IPS-18a (cell line): ENCODE results near the gene WFDC1.

Experiments
- H3K27ac ChIP-seq: one replicate; pipeline ENCODE4 v1.5.1; 2013; ENCODE audit warnings: low read length
- H3K27me3 ChIP-seq: one replicate; pipeline ENCODE4 v1.6.1; 2013; ENCODE audit warnings: mild to moderate bottlenecking, low read length; ENCODE audit not compliant: control insufficient read depth, insufficient read depth
- H3K36me3 ChIP-seq: one replicate; pipeline ENCODE4 v1.6.1; 2013; ENCODE audit warnings: low read depth, low read length; ENCODE audit not compliant: control insufficient read depth
- H3K4me1 ChIP-seq: one replicate; pipeline ENCODE4 v1.6.1; 2013; ENCODE audit warnings: low read depth, low read length; ENCODE audit not compliant: control insufficient read depth
- H3K4me3 ChIP-seq: one replicate; pipeline ENCODE4 v1.5.1; 2013; ENCODE audit warnings: low read length
- H3K9ac ChIP-seq: one replicate; pipeline ENCODE4 v1.6.1; 2013; ENCODE audit warnings: mild to moderate bottlenecking, low read length, moderate library complexity
- H3K9me3 ChIP-seq: one replicate; pipeline ENCODE4 v1.6.1; 2013; ENCODE audit warnings: low read depth, low read length; ENCODE audit not compliant: control insufficient read depth

WFDC1 gene, protein sequence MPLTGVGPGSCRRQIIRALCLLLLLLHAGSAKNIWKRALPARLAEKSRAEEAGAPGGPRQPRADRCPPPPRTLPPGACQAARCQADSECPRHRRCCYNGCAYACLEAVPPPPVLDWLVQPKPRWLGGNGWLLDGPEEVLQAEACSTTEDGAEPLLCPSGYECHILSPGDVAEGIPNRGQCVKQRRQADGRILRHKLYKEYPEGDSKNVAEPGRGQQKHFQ

DNA sequence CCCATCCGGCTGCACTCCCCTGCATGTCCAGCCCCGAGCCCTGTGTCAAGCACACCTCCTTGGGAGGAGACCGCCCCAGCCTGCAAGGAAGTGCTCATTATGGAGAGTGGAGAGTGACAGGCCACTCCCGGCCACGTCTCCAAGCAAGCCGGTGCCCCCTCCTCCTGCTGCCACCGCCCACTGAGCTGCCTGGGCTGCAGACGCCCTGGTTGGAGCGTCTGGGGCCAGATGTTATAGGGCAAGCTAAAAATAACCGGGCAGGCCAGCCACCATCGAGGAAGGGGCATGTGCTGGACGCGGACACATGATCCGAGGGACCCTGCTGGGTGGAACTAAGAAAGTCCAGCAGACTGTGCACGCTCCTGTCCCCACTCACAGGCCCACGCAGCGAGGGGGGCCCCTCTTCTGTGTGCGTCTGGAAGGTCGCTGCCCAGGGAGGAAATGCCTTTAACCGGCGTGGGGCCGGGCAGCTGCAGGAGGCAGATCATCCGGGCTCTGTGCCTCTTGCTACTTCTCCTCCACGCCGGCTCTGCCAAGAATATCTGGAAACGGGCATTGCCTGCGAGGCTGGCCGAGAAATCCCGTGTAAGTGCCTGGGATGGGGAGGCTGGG lies at the start of gene WFDC1:
WFDC1 (plus strand) TSS at position 348 of the 612 bp plus-strand sequence; CDS start at position 442, 94 bp downstream.
- Histone ChIP-seq H3K27ac (no peak within 1 kb of the TSS), H3K9ac (no peak within 1 kb of the TSS), H3K27me3 (peaks cover 4% of the 10 kb centered on the region), H3K36me3 (no peaks in the 10 kb centered on the region), H3K4me3 (no peak within 1 kb of the TSS), H3K9me3 (no peaks in the 10 kb centered on the region), H3K4me1 (peaks cover 31% of the 10 kb centered on the region)

DNA sequence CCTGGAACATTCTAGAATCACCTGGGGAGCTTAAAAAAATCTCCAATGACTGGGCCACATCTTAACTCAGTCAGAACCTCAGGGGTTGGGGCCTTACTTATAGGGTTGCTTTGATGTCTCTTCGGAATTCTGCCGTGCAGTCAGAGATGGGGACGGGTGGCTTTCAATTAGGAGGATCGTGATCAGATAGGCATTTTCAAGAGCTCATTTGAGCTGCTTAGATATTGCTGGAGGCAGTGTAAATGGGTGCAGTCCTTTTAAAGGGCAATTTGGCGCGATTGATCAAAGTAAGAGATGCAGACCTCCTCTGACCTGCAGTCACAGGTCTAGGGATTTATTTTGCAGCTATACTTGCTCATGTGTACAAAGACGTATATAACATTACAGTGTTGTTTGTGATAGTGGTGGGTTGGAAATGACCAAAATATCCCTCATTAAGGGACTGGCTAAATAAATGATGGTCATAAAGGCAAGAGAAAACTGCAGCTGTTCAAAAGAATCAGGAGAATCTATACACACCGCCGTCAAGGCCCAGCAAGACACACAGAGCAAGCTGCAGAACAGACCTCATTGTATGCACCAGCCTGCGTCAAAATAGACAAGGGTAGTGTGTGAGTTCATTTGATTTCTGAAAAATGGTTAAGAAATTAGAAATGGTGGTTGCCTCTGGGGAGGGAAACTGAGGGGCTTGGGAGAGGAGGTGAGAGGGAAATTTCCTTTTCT lies 48.6 kb upstream of the WFDC1 start:
- Histone ChIP-seq H3K9me3 (no peaks in the 10 kb centered on the region), H3K27me3 (no peaks in the 10 kb centered on the region), H3K9ac (no peak overlapping the region), H3K36me3 (no peaks in the 10 kb centered on the region), H3K4me3 (no peak overlapping the region), H3K27ac (no peak overlapping the region), H3K4me1 (no peaks in the 10 kb centered on the region)

DNA sequence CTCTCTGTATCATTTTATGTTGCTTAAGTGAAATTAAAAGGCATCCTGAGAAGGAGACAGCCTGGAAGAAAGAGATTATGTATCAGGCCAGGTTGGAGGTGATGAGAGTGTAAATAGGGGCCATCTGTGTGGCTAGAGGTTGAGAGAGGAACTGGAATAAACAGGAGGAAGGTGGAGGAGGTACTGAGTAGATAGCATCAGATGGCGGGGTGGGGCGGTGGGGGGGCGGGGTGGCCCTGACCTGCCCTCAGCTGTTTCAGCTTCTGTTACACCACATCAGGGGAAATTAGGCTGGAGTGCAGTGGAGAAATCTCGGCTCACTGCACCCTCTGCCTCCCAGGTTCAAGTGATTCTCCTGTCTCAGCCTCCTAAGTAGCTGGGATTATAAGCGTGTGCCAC lies 48.0 kb upstream of the WFDC1 start:
- H3K9me3 ChIP-seq: no peaks in the 10 kb centered on the region
- H3K36me3 ChIP-seq: no peaks in the 10 kb centered on the region
- no peaks in the 10 kb centered on the region for H3K4me1 ChIP-seq
- H3K27me3 ChIP-seq: no peaks in the 10 kb centered on the region
- H3K27ac ChIP-seq: no peak overlapping the region
- H3K9ac ChIP-seq: no peak overlapping the region
- H3K4me3 ChIP-seq: no peak overlapping the region

DNA sequence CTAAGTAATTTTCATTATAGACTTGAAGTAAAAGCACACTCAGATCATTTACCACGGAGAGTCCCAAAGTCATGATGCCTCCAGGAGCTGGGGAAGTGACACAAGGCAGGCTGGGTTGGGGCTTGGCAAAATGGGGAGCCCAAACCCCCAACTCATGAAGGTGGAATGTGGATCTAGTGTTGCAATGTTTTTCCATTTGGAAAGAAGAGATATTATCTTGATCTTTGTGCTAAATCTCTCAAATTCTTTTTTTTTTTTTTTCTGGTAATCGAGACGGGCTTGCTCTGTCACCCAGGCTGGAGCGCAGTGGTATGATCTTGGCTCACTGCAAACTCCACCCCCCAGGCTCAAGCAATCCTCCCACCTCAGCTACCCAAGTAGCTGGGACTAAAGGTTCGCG lies 47.3 kb upstream of the WFDC1 start:
- H3K4me1 ChIP-seq: no peaks in the 10 kb centered on the region
- no peaks in the 10 kb centered on the region for H3K36me3 ChIP-seq
- H3K4me3 ChIP-seq: no peak overlapping the region
- no peak overlapping the region for H3K9ac ChIP-seq
- H3K27me3 ChIP-seq: no peaks in the 10 kb centered on the region
- H3K27ac ChIP-seq: no peak overlapping the region
- H3K9me3 ChIP-seq: no peaks in the 10 kb centered on the region

DNA sequence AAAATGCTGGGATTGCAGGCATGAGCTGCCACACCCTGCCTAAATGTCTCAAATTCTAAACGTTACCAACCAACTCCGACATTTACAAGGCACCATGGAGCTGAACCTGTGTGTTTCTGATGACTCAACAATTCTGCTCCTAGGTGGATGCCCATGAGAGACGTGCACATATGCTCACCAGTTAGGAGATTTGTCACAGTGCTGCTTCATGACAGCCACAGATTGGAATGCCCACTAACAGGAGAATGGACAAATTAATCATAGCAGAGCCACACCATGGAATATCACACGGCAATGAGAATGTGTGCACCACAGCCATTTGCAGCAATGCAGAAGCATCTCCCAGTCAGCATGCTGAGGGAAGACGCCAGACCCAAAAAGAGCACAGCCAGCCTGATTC lies 46.8 kb upstream of the WFDC1 start:
- no peak overlapping the region for H3K27ac ChIP-seq
- no peaks in the 10 kb centered on the region for H3K36me3 ChIP-seq
- H3K4me1 ChIP-seq: no peaks in the 10 kb centered on the region
- H3K9me3 ChIP-seq: no peaks in the 10 kb centered on the region
- H3K27me3 ChIP-seq: no peaks in the 10 kb centered on the region
- no peak overlapping the region for H3K9ac ChIP-seq
- no peak overlapping the region for H3K4me3 ChIP-seq

DNA sequence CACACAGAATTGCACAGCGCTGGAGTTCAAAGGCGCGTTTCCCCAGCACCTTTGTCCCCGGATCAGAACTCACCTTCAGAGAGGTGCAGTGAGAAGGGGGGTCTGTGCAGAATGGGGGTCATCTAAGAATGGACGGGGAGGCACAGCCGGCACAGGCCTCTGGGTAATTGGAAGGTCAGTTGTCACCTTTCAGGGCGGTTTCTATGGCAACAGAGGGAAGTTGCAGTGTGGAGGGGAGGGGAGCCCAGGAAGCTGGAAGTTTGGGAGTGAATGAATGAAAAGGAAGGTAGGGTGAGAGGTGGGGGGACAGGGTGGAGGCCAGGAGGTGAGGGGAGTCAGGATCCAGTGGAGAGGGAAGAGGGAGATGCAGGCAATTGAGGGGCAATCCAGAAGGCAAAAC lies 42.5 kb upstream of the WFDC1 start:
- Histone ChIP-seq H3K27me3 (no peaks in the 10 kb centered on the region), H3K9ac (no peak overlapping the region), H3K4me1 (no peaks in the 10 kb centered on the region)

DNA sequence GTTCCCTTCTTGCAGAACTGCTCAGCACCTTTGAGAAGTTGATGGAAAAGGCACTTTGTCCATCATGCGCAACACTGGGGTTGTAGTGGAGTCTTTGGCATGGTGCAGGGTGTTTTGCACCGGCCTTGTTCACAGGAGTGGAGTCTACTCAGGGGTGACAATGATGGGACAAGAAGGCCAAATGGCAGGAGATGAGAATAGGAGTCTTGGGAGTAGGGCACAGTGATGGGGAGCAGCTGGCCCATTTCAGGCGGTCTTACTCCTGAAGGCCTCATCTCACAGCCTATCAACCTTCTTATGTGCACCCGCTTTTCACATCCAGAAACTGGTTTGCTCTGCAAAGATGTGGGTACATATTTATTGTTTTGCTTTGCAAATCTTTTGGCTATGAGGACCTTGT lies 41.5 kb upstream of the WFDC1 start:
- H3K27ac ChIP-seq: no peak overlapping the region
- no peaks in the 10 kb centered on the region for H3K27me3 ChIP-seq
- no peak overlapping the region for H3K9ac ChIP-seq
- no peak overlapping the region for H3K4me3 ChIP-seq
- no peaks in the 10 kb centered on the region for H3K9me3 ChIP-seq
- no peaks in the 10 kb centered on the region for H3K36me3 ChIP-seq
- H3K4me1 ChIP-seq: no peaks in the 10 kb centered on the region

More for the DNA sequence above, 42.5 kb upstream of the WFDC1 start:
- H3K27ac ChIP-seq: no peak overlapping the region
- H3K4me3 ChIP-seq: no peak overlapping the region
- no peaks in the 10 kb centered on the region for H3K9me3 ChIP-seq
- H3K36me3 ChIP-seq: no peaks in the 10 kb centered on the region

DNA sequence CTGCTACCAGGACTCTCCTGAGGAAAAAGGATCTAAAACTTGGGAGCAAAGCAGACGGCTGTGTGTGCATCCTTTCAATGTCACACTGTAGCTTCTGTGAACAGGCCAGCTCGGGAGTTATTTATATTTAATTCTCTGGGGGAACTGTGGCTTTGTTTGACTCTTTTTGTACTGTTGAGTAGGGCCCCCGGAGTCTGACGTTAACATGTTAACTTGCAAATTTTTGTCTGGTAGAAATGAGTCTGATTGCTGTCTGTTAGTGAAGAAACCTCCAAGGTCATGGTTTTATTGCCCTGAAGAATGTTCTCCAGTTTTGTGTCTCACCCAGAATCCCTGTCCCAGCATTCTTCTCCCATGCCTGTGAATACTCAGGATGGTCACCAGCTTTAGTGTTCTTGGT lies 40.6 kb upstream of the WFDC1 start:
- H3K9ac ChIP-seq: no peak overlapping the region
- H3K27me3 ChIP-seq: no peaks in the 10 kb centered on the region
- H3K27ac ChIP-seq: no peak overlapping the region
- H3K36me3 ChIP-seq: no peaks in the 10 kb centered on the region
- H3K9me3 ChIP-seq: no peaks in the 10 kb centered on the region
- H3K4me1 ChIP-seq: no peaks in the 10 kb centered on the region
- H3K4me3 ChIP-seq: no peak overlapping the region

DNA sequence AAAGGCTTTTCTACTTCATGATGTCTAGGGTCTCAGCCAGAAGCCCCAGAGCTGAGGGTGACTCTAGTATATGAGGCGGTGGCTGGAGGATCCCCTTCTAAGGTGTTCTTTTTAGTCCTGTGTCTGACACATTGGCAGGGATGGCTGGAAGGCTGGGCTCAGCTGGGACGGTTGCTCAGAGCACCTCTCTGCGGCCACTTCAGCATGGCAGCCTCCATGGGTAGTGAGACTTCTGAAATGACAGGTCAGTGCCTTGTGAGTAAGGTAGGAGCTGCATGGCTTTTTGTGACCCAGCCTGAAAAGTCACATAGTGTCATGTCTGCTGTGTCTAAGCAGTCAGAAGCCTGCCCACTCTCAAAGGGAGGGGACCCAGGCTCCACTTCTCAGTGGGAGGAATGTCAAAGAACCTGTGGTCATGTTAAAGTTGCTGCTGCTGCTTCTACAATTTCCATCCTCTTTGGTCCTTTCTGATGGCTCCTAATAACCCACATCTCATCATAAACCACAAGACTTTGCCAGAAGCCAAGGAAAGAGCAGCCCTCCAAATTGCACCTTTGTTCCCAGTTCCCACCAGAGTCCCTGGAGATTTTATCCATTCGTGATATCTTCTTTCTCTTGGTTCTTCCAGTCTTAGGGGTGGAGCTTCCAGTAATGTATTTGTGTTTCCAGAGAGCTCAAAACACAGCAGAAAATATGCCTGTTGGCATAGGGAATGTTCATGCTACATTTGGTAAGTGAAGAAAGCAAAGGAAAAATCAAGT lies 39.4 kb upstream of the WFDC1 start:
- Histone ChIP-seq H3K4me1 (no peaks in the 10 kb centered on the region), H3K36me3 (no peaks in the 10 kb centered on the region), H3K4me3 (no peak overlapping the region), H3K27me3 (no peaks in the 10 kb centered on the region), H3K9me3 (no peaks in the 10 kb centered on the region), H3K27ac (no peak overlapping the region), H3K9ac (no peak overlapping the region)

DNA sequence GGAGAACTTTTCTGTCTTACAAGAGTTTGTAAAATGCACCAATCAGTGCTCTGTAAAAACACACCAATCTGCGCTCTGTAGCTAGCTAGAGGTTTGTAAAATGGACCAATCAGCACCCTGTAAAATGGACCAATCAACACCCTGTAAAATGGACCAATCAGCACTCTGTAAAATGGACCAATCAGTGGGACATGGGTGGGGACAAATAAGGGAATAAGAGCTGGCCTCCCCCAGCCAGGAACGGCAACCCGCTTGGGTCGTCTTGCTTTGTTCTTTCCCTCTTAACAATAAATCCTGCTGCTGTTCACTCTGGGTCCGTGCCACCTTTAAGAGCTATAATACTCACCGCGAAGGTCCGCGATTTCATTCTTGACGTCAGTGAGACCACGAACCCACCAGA lies 36.4 kb upstream of the WFDC1 start:
- Histone ChIP-seq H3K36me3 (no peaks in the 10 kb centered on the region), H3K27me3 (no peaks in the 10 kb centered on the region), H3K27ac (no peak overlapping the region), H3K4me3 (no peak overlapping the region), H3K9ac (no peak overlapping the region), H3K9me3 (no peaks in the 10 kb centered on the region), H3K4me1 (no peaks in the 10 kb centered on the region)

DNA sequence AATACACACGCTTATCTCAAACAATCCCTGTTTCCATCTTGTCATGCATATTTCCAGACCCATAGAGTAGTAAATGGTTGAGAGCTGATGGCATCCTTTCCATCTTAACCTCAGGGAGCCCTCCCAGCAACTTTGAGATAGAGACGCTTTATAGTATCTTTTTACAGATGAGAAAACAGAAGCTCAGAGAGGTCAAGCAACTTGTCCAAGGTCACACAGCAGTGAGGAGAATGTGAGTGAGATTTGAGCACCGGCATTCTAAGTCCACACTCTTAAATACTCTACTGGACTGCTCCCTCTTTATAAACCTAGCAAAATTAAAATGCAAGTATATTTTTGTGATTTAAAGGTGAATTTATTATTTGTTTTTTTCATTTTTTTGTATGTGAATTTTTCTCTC lies 35.0 kb upstream of the WFDC1 start:
- Histone ChIP-seq H3K36me3 (no peaks in the 10 kb centered on the region), H3K4me1 (no peaks in the 10 kb centered on the region), H3K27me3 (no peaks in the 10 kb centered on the region), H3K4me3 (no peak overlapping the region), H3K9me3 (no peaks in the 10 kb centered on the region), H3K27ac (no peak overlapping the region), H3K9ac (no peak overlapping the region)
